Loucy (cell line): ENCODE results near the gene TPRG1.
A peak's percentile ranks its signal among the peaks of the same experiment; 100 is the strongest.

Source experiments
- H2AFZ ChIP-seq: fragments of 200-600 bp; sonication (generic); 2 replicates; pipeline ENCODE4 v1.6.0; 2016; ENCODE audit warnings: antibody characterized with exemption, mild to moderate bottlenecking, low read length, moderate library complexity
- H3F3A ChIP-seq: fragments of 200-600 bp; 2 replicates; pipeline ENCODE4 v1.6.0; 2016; ENCODE audit warnings: antibody characterized with exemption, low read depth, mild to moderate bottlenecking
- H3K27me3 ChIP-seq: fragments of 200-600 bp; sonication (generic); 2 replicates; pipeline ENCODE4 v1.6.1; 2014; ENCODE audit warnings: low read length, mild to moderate bottlenecking; ENCODE audit not compliant: insufficient read depth, poor library complexity, severe bottlenecking
- H3K36me3 ChIP-seq: fragments of 200-600 bp; sonication (generic); 2 replicates; pipeline ENCODE4 v1.6.1; 2016; ENCODE audit warnings: low read length; ENCODE audit not compliant: insufficient read depth
- H3K4me1 ChIP-seq: fragments of 200-600 bp; sonication (generic); 2 replicates; pipeline ENCODE4 v1.5.1; 2014; ENCODE audit warnings: low read length, mild to moderate bottlenecking; ENCODE audit not compliant: insufficient read depth, poor library complexity, severe bottlenecking
- H3K4me2 ChIP-seq: fragments of 200-600 bp; sonication (generic); 2 replicates; pipeline ENCODE4 v1.6.0; 2014; ENCODE audit warnings: antibody characterized with exemption, low read length, low read depth, mild to moderate bottlenecking; ENCODE audit not compliant: poor library complexity, severe bottlenecking
- H3K4me3 ChIP-seq: fragments of 200-600 bp; sonication (generic); 2 replicates; pipeline ENCODE4 v1.5.1; 2014; ENCODE audit warnings: low read length, mild to moderate bottlenecking, mixed read lengths; ENCODE audit not compliant: poor library complexity, severe bottlenecking
- H3K79me2 ChIP-seq: fragments of 200-600 bp; sonication (generic); 2 replicates; pipeline ENCODE4 v1.6.1; 2014; ENCODE audit warnings: low read length; ENCODE audit not compliant: insufficient read depth
- H3K9ac ChIP-seq: fragments of 200-600 bp; sonication (generic); 2 replicates; pipeline ENCODE4 v1.6.0; 2014; ENCODE audit warnings: mild to moderate bottlenecking, low read depth, low read length, moderate library complexity; ENCODE audit not compliant: poor library complexity, severe bottlenecking
- H3K9me2 ChIP-seq: fragments of 200-600 bp; sonication (generic); replicated peaks from 2 replicates; pipeline ENCODE4 v1.6.1; 2016; ENCODE audit warnings: low read depth, low read length, mixed read lengths
- H3K9me3 ChIP-seq: fragments of 200-600 bp; sonication (generic); 2 replicates; pipeline ENCODE4 v1.6.1; 2014; ENCODE audit warnings: mild to moderate bottlenecking, antibody characterized with exemption, low read length, low read depth; ENCODE audit not compliant: insufficient read depth
- H4K20me1 ChIP-seq: fragments of 200-600 bp; sonication (generic); 2 replicates; pipeline ENCODE4 v1.6.0; 2014; ENCODE audit warnings: antibody characterized with exemption, low read length, mild to moderate bottlenecking; ENCODE audit not compliant: insufficient read depth, poor library complexity, severe bottlenecking
- EZH2phosphoT487 ChIP-seq: fragments of 200-600 bp; IDR thresholded peaks from 2 replicates; pipeline ENCODE4 v1.6.1; 2018; ENCODE audit warnings: antibody characterized with exemption, mild to moderate bottlenecking, moderate library complexity, borderline replicate concordance
- TF ChIP-seq, protein P1 (sequence below): fragments of 200-600 bp; sonication (generic); conservative IDR thresholded peaks from 2 replicates; pipeline ENCODE4 v1.5.1; 2014; ENCODE audit warnings: mild to moderate bottlenecking, antibody characterized with exemption, low read length

Gene TPRG1

DNA sequence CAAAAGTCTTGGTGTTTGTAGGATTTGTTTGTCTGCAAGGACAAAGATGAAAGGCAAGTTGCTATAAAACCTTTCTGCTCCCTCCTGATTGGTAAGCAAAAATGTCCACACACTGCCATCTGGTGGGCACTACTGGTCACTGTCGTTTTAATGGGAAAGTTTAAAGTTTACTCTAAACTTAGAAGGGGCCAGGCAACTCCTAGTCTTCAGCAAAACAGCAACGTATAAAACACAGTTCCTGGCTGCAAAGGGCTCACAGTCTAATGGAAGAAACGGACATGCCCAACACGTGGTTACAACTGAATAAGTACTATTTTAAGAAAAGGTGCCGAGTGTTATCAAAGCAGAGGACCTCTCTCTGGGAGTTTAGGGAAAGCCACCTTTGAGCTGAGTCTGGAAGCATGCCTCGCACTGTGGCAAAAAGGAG lies 23.7 kb upstream of the TPRG1 start:
- no peaks in the 10 kb centered on the region for H3F3A ChIP-seq
- no peak overlapping the region for H3K4me2 ChIP-seq
- H3K9ac ChIP-seq: no peak overlapping the region
- H3K4me3 ChIP-seq: no peak overlapping the region
- peaks cover 8% of the 10 kb centered on the region for H3K4me1 ChIP-seq
- no peaks in the 10 kb centered on the region for H3K36me3 ChIP-seq
- TF ChIP-seq EZH2phosphoT487: no peak
- TF ChIP-seq, protein P1, sequence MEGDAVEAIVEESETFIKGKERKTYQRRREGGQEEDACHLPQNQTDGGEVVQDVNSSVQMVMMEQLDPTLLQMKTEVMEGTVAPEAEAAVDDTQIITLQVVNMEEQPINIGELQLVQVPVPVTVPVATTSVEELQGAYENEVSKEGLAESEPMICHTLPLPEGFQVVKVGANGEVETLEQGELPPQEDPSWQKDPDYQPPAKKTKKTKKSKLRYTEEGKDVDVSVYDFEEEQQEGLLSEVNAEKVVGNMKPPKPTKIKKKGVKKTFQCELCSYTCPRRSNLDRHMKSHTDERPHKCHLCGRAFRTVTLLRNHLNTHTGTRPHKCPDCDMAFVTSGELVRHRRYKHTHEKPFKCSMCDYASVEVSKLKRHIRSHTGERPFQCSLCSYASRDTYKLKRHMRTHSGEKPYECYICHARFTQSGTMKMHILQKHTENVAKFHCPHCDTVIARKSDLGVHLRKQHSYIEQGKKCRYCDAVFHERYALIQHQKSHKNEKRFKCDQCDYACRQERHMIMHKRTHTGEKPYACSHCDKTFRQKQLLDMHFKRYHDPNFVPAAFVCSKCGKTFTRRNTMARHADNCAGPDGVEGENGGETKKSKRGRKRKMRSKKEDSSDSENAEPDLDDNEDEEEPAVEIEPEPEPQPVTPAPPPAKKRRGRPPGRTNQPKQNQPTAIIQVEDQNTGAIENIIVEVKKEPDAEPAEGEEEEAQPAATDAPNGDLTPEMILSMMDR: peak; percentile 91
- H3K9me2 ChIP-seq: no peaks in the 10 kb centered on the region
- H4K20me1 ChIP-seq: no peaks in the 10 kb centered on the region
- no peaks in the 10 kb centered on the region for H3K27me3 ChIP-seq
- peak overlapping the region; percentile 83 for H2AFZ ChIP-seq
- H3K79me2 ChIP-seq: no peaks in the 10 kb centered on the region
- no peaks in the 10 kb centered on the region for H3K9me3 ChIP-seq

GRCh38 chr3:189149203-189149602 lies 22.6 kb upstream of the TPRG1 start:
- H4K20me1 ChIP-seq: no peaks in the 10 kb centered on the region
- no peaks in the 10 kb centered on the region for H3K36me3 ChIP-seq
- no peaks in the 10 kb centered on the region for H3K79me2 ChIP-seq
- H3K9me3 ChIP-seq: no peaks in the 10 kb centered on the region
- peaks cover 8% of the 10 kb centered on the region for H3K4me1 ChIP-seq
- H3K27me3 ChIP-seq: no peaks in the 10 kb centered on the region
- TF ChIP-seq EZH2phosphoT487: no peak
- TF ChIP-seq, protein P1: no peak
- H3K4me3 ChIP-seq: no peak overlapping the region
- no peaks in the 10 kb centered on the region for H3F3A ChIP-seq
- no peak overlapping the region for H3K4me2 ChIP-seq
- no peak overlapping the region for H3K9ac ChIP-seq
- H3K9me2 ChIP-seq: no peaks in the 10 kb centered on the region
- H2AFZ ChIP-seq: no peak overlapping the region

DNA sequence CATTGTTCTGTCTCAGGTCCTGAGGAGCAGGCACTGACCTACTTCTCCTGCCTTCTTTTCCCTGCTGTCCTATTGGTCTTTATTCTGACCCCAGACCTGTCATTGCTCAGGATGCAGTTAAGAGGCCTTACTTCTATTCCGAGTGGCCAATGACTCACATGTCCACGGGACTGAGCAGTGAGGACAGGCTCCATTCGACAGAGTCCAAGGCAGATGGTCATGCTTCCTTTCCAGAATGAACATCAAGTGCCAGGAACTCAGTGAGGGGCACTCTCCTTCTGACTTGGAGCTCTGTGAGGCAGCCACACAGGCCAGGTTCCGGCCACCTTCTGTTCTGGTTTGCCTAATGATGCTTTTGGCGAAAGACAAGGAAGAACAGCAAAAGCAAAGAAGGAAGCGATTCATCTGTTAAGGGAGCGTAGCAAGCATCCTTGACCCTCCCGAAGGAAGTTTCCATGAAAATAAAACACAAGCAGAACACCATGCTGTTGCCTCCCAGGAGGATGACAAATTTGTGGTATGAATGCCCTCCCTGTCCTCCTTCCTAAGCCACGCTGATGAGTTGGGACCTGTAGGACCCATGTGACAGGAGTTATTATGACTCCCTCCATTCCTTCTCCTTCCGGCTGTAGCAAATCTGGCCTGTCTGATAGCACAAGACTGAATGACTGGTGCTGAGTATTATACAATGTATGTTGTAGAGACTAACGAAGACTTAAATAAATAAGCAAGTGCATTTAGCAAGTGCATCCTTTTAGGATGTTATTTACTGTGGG lies 14.4 kb upstream of the TPRG1 start:
- Histone ChIP-seq H3K4me2 (no peak overlapping the region), H4K20me1 (no peaks in the 10 kb centered on the region), H3K9me2 (no peaks in the 10 kb centered on the region), H3K36me3 (no peaks in the 10 kb centered on the region), H3K79me2 (no peaks in the 10 kb centered on the region), H3K27me3 (no peaks in the 10 kb centered on the region), H3K4me3 (no peak overlapping the region), H3K9ac (no peak overlapping the region), H3K4me1 (no peaks in the 10 kb centered on the region), H2AFZ (0 out of 2 replicates have a peak overlapping the region, but pooled peaks have one; percentile 29), H3F3A (no peaks in the 10 kb centered on the region), H3K9me3 (no peaks in the 10 kb centered on the region)
- TF ChIP-seq EZH2phosphoT487: no peak
- TF ChIP-seq, protein P1: no peak
